ENCODE data around the gene CPEB1.

Gene CPEB1

GRCh38 chr15:82641129-82641798 is 5.9 kb downstream of the CPEB1 start:
- Histone ChIP-seq H3K9me3 (ENCODE audit: control insufficient read depth, low read length) (no peaks in the 10 kb centered on the region), H3K27ac (ENCODE audit: insufficient read depth, low read length, poor library complexity, severe bottlenecking) (no peak overlapping the region), H3K4me1 (ENCODE audit: control insufficient read depth, insufficient read depth, low read length, poor library complexity, severe bottlenecking) (peaks cover 3% of the 10 kb centered on the region), H3K27me3 (replicated peaks; ENCODE audit: control insufficient read depth, insufficient read depth, low read length, poor library complexity, severe bottlenecking) (peaks cover 12% of the 10 kb centered on the region), H3K36me3 (ENCODE audit: control insufficient read depth, insufficient read depth, low read length) (no peaks in the 10 kb centered on the region), H3K4me3 (ENCODE audit: insufficient read depth, low read depth, low read length, poor library complexity, severe bottlenecking) (no peak overlapping the region)
- DNase-seq = no peak

- no peaks in the 10 kb centered on the region for H3K36me3 ChIP-seq (ENCODE audit: control insufficient read depth, insufficient read depth, low read length)
- H3K4me3 ChIP-seq (ENCODE audit: insufficient read depth, low read depth, low read length, poor library complexity, severe bottlenecking) = no peak overlapping the region
- DNase-seq = no peak
- H3K9me3 ChIP-seq (ENCODE audit: control insufficient read depth, low read length) = no peaks in the 10 kb centered on the region
- H3K27ac ChIP-seq (ENCODE audit: insufficient read depth, low read length, poor library complexity, severe bottlenecking) = no peak overlapping the region
- H3K27me3 ChIP-seq (replicated peaks; ENCODE audit: control insufficient read depth, insufficient read depth, low read length, poor library complexity, severe bottlenecking) = peaks cover 8% of the 10 kb centered on the region
- H3K4me1 ChIP-seq (ENCODE audit: control insufficient read depth, insufficient read depth, low read length, poor library complexity, severe bottlenecking) = no peaks in the 10 kb centered on the region
These were observed 6.5 kb downstream of the CPEB1 start for GRCh38 chr15:82640672-82641071.

GRCh38 chr15:82635798-82636197 is 11.4 kb downstream of the CPEB1 start:
- Histone ChIP-seq H3K4me1 (ENCODE audit: control insufficient read depth, insufficient read depth, low read length, poor library complexity, severe bottlenecking) (no peaks in the 10 kb centered on the region), H3K27me3 (replicated peaks; ENCODE audit: control insufficient read depth, insufficient read depth, low read length, poor library complexity, severe bottlenecking) (no peaks in the 10 kb centered on the region)

GRCh38 chr15:82630033-82630432 is 17.1 kb downstream of the CPEB1 start:
- no peaks in the 10 kb centered on the region for H3K27me3 ChIP-seq (replicated peaks; ENCODE audit: control insufficient read depth, insufficient read depth, low read length, poor library complexity, severe bottlenecking)
- DNase-seq = no peak
- H3K36me3 ChIP-seq (ENCODE audit: control insufficient read depth, insufficient read depth, low read length) = no peaks in the 10 kb centered on the region
- H3K27ac ChIP-seq (ENCODE audit: insufficient read depth, low read length, poor library complexity, severe bottlenecking) = no peak overlapping the region
- no peaks in the 10 kb centered on the region for H3K9me3 ChIP-seq (ENCODE audit: control insufficient read depth, low read length)
- no peak overlapping the region for H3K4me3 ChIP-seq (ENCODE audit: insufficient read depth, low read depth, low read length, poor library complexity, severe bottlenecking)
- no peaks in the 10 kb centered on the region for H3K4me1 ChIP-seq (ENCODE audit: control insufficient read depth, insufficient read depth, low read length, poor library complexity, severe bottlenecking)

More at GRCh38 chr15:82635798-82636197, 11.4 kb downstream of the CPEB1 start:
- Histone ChIP-seq H3K36me3 (ENCODE audit: control insufficient read depth, insufficient read depth, low read length) (no peaks in the 10 kb centered on the region), H3K9me3 (ENCODE audit: control insufficient read depth, low read length) (no peaks in the 10 kb centered on the region), H3K4me3 (ENCODE audit: insufficient read depth, low read depth, low read length, poor library complexity, severe bottlenecking) (no peak overlapping the region), H3K27ac (ENCODE audit: insufficient read depth, low read length, poor library complexity, severe bottlenecking) (no peak overlapping the region)
- no peak for DNase-seq

- no peak for DNase-seq
These were observed 22.0 kb downstream of the CPEB1 start for GRCh38 chr15:82625136-82625535.

GRCh38 chr15:82624438-82624837 is 22.7 kb downstream of the CPEB1 start:
- Histone ChIP-seq H3K4me1 (ENCODE audit: control insufficient read depth, insufficient read depth, low read length, poor library complexity, severe bottlenecking) (no peaks in the 10 kb centered on the region), H3K27me3 (replicated peaks; ENCODE audit: control insufficient read depth, insufficient read depth, low read length, poor library complexity, severe bottlenecking) (no peaks in the 10 kb centered on the region), H3K4me3 (ENCODE audit: insufficient read depth, low read depth, low read length, poor library complexity, severe bottlenecking) (no peak overlapping the region), H3K9me3 (ENCODE audit: control insufficient read depth, low read length) (no peaks in the 10 kb centered on the region), H3K36me3 (ENCODE audit: control insufficient read depth, insufficient read depth, low read length) (no peaks in the 10 kb centered on the region), H3K27ac (ENCODE audit: insufficient read depth, low read length, poor library complexity, severe bottlenecking) (no peak overlapping the region)
- no peak for DNase-seq

More at GRCh38 chr15:82625136-82625535, 22.0 kb downstream of the CPEB1 start:
- H3K27me3 ChIP-seq (replicated peaks; ENCODE audit: control insufficient read depth, insufficient read depth, low read length, poor library complexity, severe bottlenecking) = no peaks in the 10 kb centered on the region
- H3K27ac ChIP-seq (ENCODE audit: insufficient read depth, low read length, poor library complexity, severe bottlenecking) = no peak overlapping the region
- H3K4me3 ChIP-seq (ENCODE audit: insufficient read depth, low read depth, low read length, poor library complexity, severe bottlenecking) = no peak overlapping the region
- H3K36me3 ChIP-seq (ENCODE audit: control insufficient read depth, insufficient read depth, low read length) = no peaks in the 10 kb centered on the region
- H3K9me3 ChIP-seq (ENCODE audit: control insufficient read depth, low read length) = no peaks in the 10 kb centered on the region
- H3K4me1 ChIP-seq (ENCODE audit: control insufficient read depth, insufficient read depth, low read length, poor library complexity, severe bottlenecking) = no peaks in the 10 kb centered on the region

- no peaks in the 10 kb centered on the region for H3K4me1 ChIP-seq (ENCODE audit: control insufficient read depth, insufficient read depth, low read length, poor library complexity, severe bottlenecking)
These were observed 23.2 kb downstream of the CPEB1 start for GRCh38 chr15:82624008-82624407.

GRCh38 chr15:82621970-82622369 is 25.2 kb downstream of the CPEB1 start:
- H3K4me3 ChIP-seq (ENCODE audit: insufficient read depth, low read depth, low read length, poor library complexity, severe bottlenecking) = no peak overlapping the region
- H3K4me1 ChIP-seq (ENCODE audit: control insufficient read depth, insufficient read depth, low read length, poor library complexity, severe bottlenecking) = no peaks in the 10 kb centered on the region
- H3K9me3 ChIP-seq (ENCODE audit: control insufficient read depth, low read length) = no peaks in the 10 kb centered on the region
- H3K36me3 ChIP-seq (ENCODE audit: control insufficient read depth, insufficient read depth, low read length) = no peaks in the 10 kb centered on the region
- no peaks in the 10 kb centered on the region for H3K27me3 ChIP-seq (replicated peaks; ENCODE audit: control insufficient read depth, insufficient read depth, low read length, poor library complexity, severe bottlenecking)
- no peak for DNase-seq
- H3K27ac ChIP-seq (ENCODE audit: insufficient read depth, low read length, poor library complexity, severe bottlenecking) = no peak overlapping the region

More at GRCh38 chr15:82624008-82624407, 23.2 kb downstream of the CPEB1 start:
- Histone ChIP-seq H3K9me3 (ENCODE audit: control insufficient read depth, low read length) (no peaks in the 10 kb centered on the region), H3K27ac (ENCODE audit: insufficient read depth, low read length, poor library complexity, severe bottlenecking) (no peak overlapping the region), H3K4me3 (ENCODE audit: insufficient read depth, low read depth, low read length, poor library complexity, severe bottlenecking) (no peak overlapping the region), H3K27me3 (replicated peaks; ENCODE audit: control insufficient read depth, insufficient read depth, low read length, poor library complexity, severe bottlenecking) (no peaks in the 10 kb centered on the region), H3K36me3 (ENCODE audit: control insufficient read depth, insufficient read depth, low read length) (no peaks in the 10 kb centered on the region)
- no peak for DNase-seq

GRCh38 chr15:82613747-82614146 is 33.4 kb downstream of the CPEB1 start:
- no peaks in the 10 kb centered on the region for H3K9me3 ChIP-seq (ENCODE audit: control insufficient read depth, low read length)
- no peak overlapping the region for H3K4me3 ChIP-seq (ENCODE audit: insufficient read depth, low read depth, low read length, poor library complexity, severe bottlenecking)
- no peaks in the 10 kb centered on the region for H3K27me3 ChIP-seq (replicated peaks; ENCODE audit: control insufficient read depth, insufficient read depth, low read length, poor library complexity, severe bottlenecking)
- H3K36me3 ChIP-seq (ENCODE audit: control insufficient read depth, insufficient read depth, low read length) = no peaks in the 10 kb centered on the region
- no peaks in the 10 kb centered on the region for H3K4me1 ChIP-seq (ENCODE audit: control insufficient read depth, insufficient read depth, low read length, poor library complexity, severe bottlenecking)
- no peak for DNase-seq
- no peak overlapping the region for H3K27ac ChIP-seq (ENCODE audit: insufficient read depth, low read length, poor library complexity, severe bottlenecking)

GRCh38 chr15:82611348-82611747 is 35.8 kb downstream of the CPEB1 start:
- no peaks in the 10 kb centered on the region for H3K27me3 ChIP-seq (replicated peaks; ENCODE audit: control insufficient read depth, insufficient read depth, low read length, poor library complexity, severe bottlenecking)
- H3K36me3 ChIP-seq (ENCODE audit: control insufficient read depth, insufficient read depth, low read length) = no peaks in the 10 kb centered on the region
- no peaks in the 10 kb centered on the region for H3K9me3 ChIP-seq (ENCODE audit: control insufficient read depth, low read length)
- no peak for DNase-seq
- H3K4me3 ChIP-seq (ENCODE audit: insufficient read depth, low read depth, low read length, poor library complexity, severe bottlenecking) = no peak overlapping the region
- no peaks in the 10 kb centered on the region for H3K4me1 ChIP-seq (ENCODE audit: control insufficient read depth, insufficient read depth, low read length, poor library complexity, severe bottlenecking)
- no peak overlapping the region for H3K27ac ChIP-seq (ENCODE audit: insufficient read depth, low read length, poor library complexity, severe bottlenecking)
